ENCODE results near the gene ZNF613. TPM values are rescaled to one million over a fixed set of nuclear protein-coding genes. Genes with fewer than 3 reads are reported as not detected.
A peak's percentile ranks its signal among the peaks of the same experiment; 100 is the strongest.
"Not testable (repeated sequence)": the region's sequence is repeated elsewhere in the genome, so short reads cannot be mapped to it uniquely, and the experiment has no call there.

Gene ZNF613
- total RNA-seq, 1 donor from 2014 or later: 11.8 TPM

- DNase-seq (ENCODE audit: low spot score): no peak
Observed at GRCh38 chr19:51938936-51939335, 11.7 kb downstream of the ZNF613 start.

GRCh38 chr19:51944798-51945552, 17.7 kb downstream of the ZNF613 start:
- no peak for DNase-seq (ENCODE audit: low spot score)

GRCh38 chr19:51946602-51947001, 19.3 kb downstream of the ZNF613 start:
- DNase-seq (ENCODE audit: low spot score): no peak

- DNase-seq (ENCODE audit: low spot score): peak; percentile 19
Observed at GRCh38 chr19:51948975-51949374, 21.7 kb downstream of the ZNF613 start.

GRCh38 chr19:51957846-51958245, 30.6 kb downstream of the ZNF613 start:
- peak; percentile 13 for DNase-seq (ENCODE audit: low spot score)

- DNase-seq (ENCODE audit: low spot score): peak; percentile 46
Observed at GRCh38 chr19:51959791-51960190, 32.5 kb downstream of the ZNF613 start.

GRCh38 chr19:51960621-51961233, 33.5 kb downstream of the ZNF613 start:
- peak; percentile 56 for DNase-seq (ENCODE audit: low spot score)

- DNase-seq (ENCODE audit: low spot score): no peak
Observed at GRCh38 chr19:51965583-51965982, 38.3 kb downstream of the ZNF613 start.

GRCh38 chr19:51970718-51971117, 43.4 kb downstream of the ZNF613 start:
- no peak for DNase-seq (ENCODE audit: low spot score)

GRCh38 chr19:51971624-51972023, 44.4 kb downstream of the ZNF613 start:
- no peak for DNase-seq (ENCODE audit: low spot score)

- DNase-seq (ENCODE audit: low spot score): not testable (repeated sequence)
Observed at GRCh38 chr19:51975787-51976186, 48.5 kb downstream of the ZNF613 start.

GRCh38 chr19:51976852-51977251, 49.6 kb downstream of the ZNF613 start:
- DNase-seq (ENCODE audit: low spot score): no peak

- DNase-seq (ENCODE audit: low spot score): no peak
Observed at GRCh38 chr19:51977346-51977745, 50.1 kb downstream of the ZNF613 start.

GRCh38 chr19:51978882-51979281, 51.6 kb downstream of the ZNF613 start:
- DNase-seq (ENCODE audit: low spot score): no peak

GRCh38 chr19:51980116-51980736, 53.0 kb downstream of the ZNF613 start:
- DNase-seq (ENCODE audit: low spot score): no peak

GRCh38 chr19:51980926-51981325, 53.7 kb downstream of the ZNF613 start:
- not testable (repeated sequence) for DNase-seq (ENCODE audit: low spot score)

- no peak for DNase-seq (ENCODE audit: low spot score)
Observed at GRCh38 chr19:51983361-51983760, 56.1 kb downstream of the ZNF613 start.

- peak; percentile 98 for DNase-seq (ENCODE audit: low spot score)
Observed at GRCh38 chr19:51986309-51987291, 59.3 kb downstream of the ZNF613 start, which contains the start of gene ZNF350. Gene ZNF350, minus strand, starts transcription at chr19:51986840. Its CDS starts 12,480 bp downstream, at chr19:51974360.

GRCh38 chr19:51993422-51993821, 66.2 kb downstream of the ZNF613 start:
- DNase-seq (ENCODE audit: low spot score): no peak

- DNase-seq (ENCODE audit: low spot score): no peak
Observed at GRCh38 chr19:51994048-51994644, 66.9 kb downstream of the ZNF613 start.

Data from umbilical cord (tissue), 2 donors.